Activated CD4-positive, alpha-beta T cell treated with anti-CD3 and anti-CD28 coated beads for 24 hours (primary cell): Measurements from ENCODE around the gene ABAT.
"Not testable (repeated sequence)": the region's sequence is repeated elsewhere in the genome, so short reads cannot be mapped to it uniquely, and the experiment has no call there.

Experiments
- DNase-seq, 2 donors: peaks; one replicate each; pipeline ENCODE4 v3.0.0-alpha.2; 2020; ENCODE audit warnings: low read depth in 2 of 2

Gene ABAT

GRCh38 chr16:8785408-8785807, 111.0 kb downstream of the ABAT start:
- no peak for DNase-seq

GRCh38 chr16:8786316-8786715, 111.9 kb downstream of the ABAT start:
- not testable (repeated sequence) for DNase-seq

GRCh38 chr16:8788578-8789172, 114.3 kb downstream of the ABAT start:
- no peak for DNase-seq

GRCh38 chr16:8795091-8795490, 120.7 kb downstream of the ABAT start:
- DNase-seq = no peak

GRCh38 chr16:8795818-8796217, 121.4 kb downstream of the ABAT start:
- no peak for DNase-seq

GRCh38 chr16:8796469-8797363, 122.3 kb downstream of the ABAT start:
- DNase-seq = no peak

- DNase-seq = peak; percentile 87 to 89
Measured at GRCh38 chr16:8797364-8798173, 123.2 kb downstream of the ABAT start, which contains the start of the genes PMM2 and TMEM186. TSS of gene PMM2 (plus strand) at chr16:8797839. CDS start at chr16:8797883, 44 bp downstream. TSS of gene TMEM186 (minus strand) at chr16:8797639. CDS start at chr16:8797614, 25 bp downstream.

- no peak for DNase-seq
Measured at GRCh38 chr16:8798174-8798527, 123.7 kb downstream of the ABAT start.

GRCh38 chr16:8798535-8799157, 124.2 kb downstream of the ABAT start:
- no peak for DNase-seq

- DNase-seq = no peak
Measured at GRCh38 chr16:8801701-8802100, 127.3 kb downstream of the ABAT start.

GRCh38 chr16:8803733-8804132, 129.3 kb downstream of the ABAT start:
- DNase-seq = not testable (repeated sequence)

- DNase-seq = no peak
Measured at GRCh38 chr16:8804313-8804712, 129.9 kb downstream of the ABAT start.

GRCh38 chr16:8806272-8806983, 132.0 kb downstream of the ABAT start:
- no peak for DNase-seq

GRCh38 chr16:8807189-8807588, 132.8 kb downstream of the ABAT start:
- DNase-seq = no peak

- DNase-seq = no peak
Measured at GRCh38 chr16:8808009-8808408, 133.6 kb downstream of the ABAT start.

- no peak for DNase-seq
Measured at GRCh38 chr16:8808613-8809353, 134.4 kb downstream of the ABAT start.

GRCh38 chr16:8812162-8812843, 137.9 kb downstream of the ABAT start:
- no peak for DNase-seq

GRCh38 chr16:8814095-8814806, 139.8 kb downstream of the ABAT start:
- DNase-seq = no peak

- DNase-seq = no peak
Measured at GRCh38 chr16:8816967-8817655, 142.7 kb downstream of the ABAT start.
